ENCODE results near the gene FAM72B. TPM values are rescaled to one million over a fixed set of nuclear protein-coding genes. Genes with fewer than 3 reads are reported as not detected.
"Not testable (repeated sequence)": the region's sequence is repeated elsewhere in the genome, so short reads cannot be mapped to it uniquely, and the experiment has no call there.

Gene FAM72B
- total and polyA plus RNA-seq, 10 of the 15 experiments (the other 5 are each of a cell fraction or from before 2014, with no cell fraction given) = 7.3 to 37.8 (median 17.5) TPM

DNA sequence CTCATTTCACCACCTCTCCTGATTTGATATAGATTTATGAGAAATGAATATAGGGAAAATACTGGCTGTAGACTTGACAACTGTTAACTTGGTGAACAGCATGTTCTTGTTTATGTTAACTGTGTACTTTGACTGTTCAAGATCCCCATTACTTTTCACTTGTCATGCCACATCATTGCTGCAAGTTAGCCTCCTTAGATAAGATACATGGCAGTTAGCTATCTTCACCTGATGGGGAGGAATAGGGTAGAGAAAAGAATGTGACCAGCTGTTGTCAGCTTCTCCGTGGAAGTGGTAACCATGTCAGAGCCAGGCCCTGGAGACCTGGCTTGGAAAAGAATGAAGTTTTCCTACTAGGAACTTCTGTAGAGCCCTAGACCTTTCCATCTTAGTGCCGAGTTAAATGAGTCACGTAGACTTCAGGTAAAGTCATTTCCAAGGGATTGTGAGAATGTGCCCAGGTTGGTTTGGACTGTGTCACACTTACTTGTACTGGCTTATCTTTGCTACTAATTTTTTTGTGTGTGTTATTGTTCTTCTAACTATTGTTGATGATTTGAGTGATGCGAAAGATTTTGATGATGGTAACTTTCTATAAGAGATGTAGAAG is 42.3 kb upstream of the FAM72B start:
- H3K27me3 ChIP-seq (replicated peaks in 1 of 2; ENCODE audit: control insufficient read depth in 2 of 2, insufficient read depth in 2 of 2, low read length in 1 of 2); H3K9me3 ChIP-seq (replicated peaks; ENCODE audit: control insufficient read depth, insufficient read depth, low read length); H3K4me3 ChIP-seq; SMC1A ChIA-PET (ENCODE audit: uncharacterized antibody, unreplicated experiment); RAD21 ChIA-PET (ENCODE audit: unreplicated experiment); H4K20me1 ChIP-seq (ENCODE audit: control insufficient read depth, insufficient read depth); H3K36me3 ChIP-seq (ENCODE audit: control insufficient read depth in 2 of 2, insufficient read depth in 2 of 2, low read length in 1 of 2); FAIRE-seq; intact Hi-C loops (cut with micrococcal nuclease; ENCODE audit: unreplicated experiment); H3K79me2 ChIP-seq (ENCODE audit: control insufficient read depth, insufficient read depth, low read length); BruUV-seq (replicated peaks); in situ Hi-C loops (cut with MboI); H3K4me2 ChIP-seq (ENCODE audit: control insufficient read depth, insufficient read depth); DNase-seq (ENCODE audit: low read depth, low spot score); CTCF ChIA-PET; H3K9ac ChIP-seq (ENCODE audit: control insufficient read depth, insufficient read depth, low read length); POLR2A ChIA-PET; ATAC-seq; H2AFZ ChIP-seq (ENCODE audit: control insufficient read depth, low read depth, low read length); H3K4me1 ChIP-seq (ENCODE audit: control insufficient read depth, insufficient read depth, low read length); H3K27ac ChIP-seq (ENCODE audit: control insufficient read depth, insufficient read depth): not testable (repeated sequence)
- WGBS (ENCODE audit: insufficient coverage, insufficient replicate concordance, low lambda C conversion rate, missing lambda C conversion rate) = 81% methylated on average over 2 of the region's 4 CpGs

DNA sequence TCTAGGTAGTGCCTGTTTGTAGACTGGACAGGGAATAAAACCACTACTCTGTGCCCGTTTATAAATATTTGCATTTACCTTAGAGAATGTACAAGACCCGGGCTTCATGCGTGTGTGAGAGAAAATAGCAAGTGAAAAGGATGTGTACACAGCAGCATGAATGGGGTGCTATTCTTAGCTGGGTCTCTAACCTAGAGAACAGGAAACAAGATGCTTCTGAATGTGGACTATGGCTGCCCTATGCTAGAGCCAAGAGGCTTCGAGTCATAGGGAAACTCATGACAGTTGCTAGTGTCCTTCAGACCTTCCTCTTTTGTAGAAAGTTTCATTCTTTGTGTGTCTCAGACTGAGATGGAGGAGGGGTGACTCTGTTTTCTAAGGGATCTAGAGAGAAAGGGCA is 40.6 kb upstream of the FAM72B start:
- SMC1A ChIA-PET (ENCODE audit: uncharacterized antibody, unreplicated experiment); H3K27me3 ChIP-seq (replicated peaks in 1 of 2; ENCODE audit: control insufficient read depth in 2 of 2, insufficient read depth in 2 of 2, low read length in 1 of 2); CTCF ChIA-PET; POLR2A ChIA-PET; H3K36me3 ChIP-seq (ENCODE audit: control insufficient read depth in 2 of 2, insufficient read depth in 2 of 2, low read length in 1 of 2); intact Hi-C loops (cut with micrococcal nuclease; ENCODE audit: unreplicated experiment); H4K20me1 ChIP-seq (ENCODE audit: control insufficient read depth, insufficient read depth); RAD21 ChIA-PET (ENCODE audit: unreplicated experiment); H2AFZ ChIP-seq (ENCODE audit: control insufficient read depth, low read depth, low read length); BruUV-seq (replicated peaks); H3K9ac ChIP-seq (ENCODE audit: control insufficient read depth, insufficient read depth, low read length); H3K27ac ChIP-seq (ENCODE audit: control insufficient read depth, insufficient read depth); DNase-seq (ENCODE audit: low read depth, low spot score); in situ Hi-C loops (cut with MboI); FAIRE-seq; H3K79me2 ChIP-seq (ENCODE audit: control insufficient read depth, insufficient read depth, low read length); H3K4me3 ChIP-seq; H3K4me1 ChIP-seq (ENCODE audit: control insufficient read depth, insufficient read depth, low read length); H3K4me2 ChIP-seq (ENCODE audit: control insufficient read depth, insufficient read depth); H3K9me3 ChIP-seq (replicated peaks; ENCODE audit: control insufficient read depth, insufficient read depth, low read length): not testable (repeated sequence)
- WGBS (ENCODE audit: insufficient coverage, insufficient replicate concordance, low lambda C conversion rate, missing lambda C conversion rate) = 0% methylated on average over 3 of the region's 4 CpGs
- peak; percentile 98 for ATAC-seq
